Measurements from ENCODE around the gene DTD2. TPM values are rescaled to one million over a fixed set of nuclear protein-coding genes. Genes with fewer than 3 reads are reported as not detected.

Gene DTD2
- total and polyA plus RNA-seq, 4 donors: 7.9 to 16.7 (median 10.7) TPM

DNA sequence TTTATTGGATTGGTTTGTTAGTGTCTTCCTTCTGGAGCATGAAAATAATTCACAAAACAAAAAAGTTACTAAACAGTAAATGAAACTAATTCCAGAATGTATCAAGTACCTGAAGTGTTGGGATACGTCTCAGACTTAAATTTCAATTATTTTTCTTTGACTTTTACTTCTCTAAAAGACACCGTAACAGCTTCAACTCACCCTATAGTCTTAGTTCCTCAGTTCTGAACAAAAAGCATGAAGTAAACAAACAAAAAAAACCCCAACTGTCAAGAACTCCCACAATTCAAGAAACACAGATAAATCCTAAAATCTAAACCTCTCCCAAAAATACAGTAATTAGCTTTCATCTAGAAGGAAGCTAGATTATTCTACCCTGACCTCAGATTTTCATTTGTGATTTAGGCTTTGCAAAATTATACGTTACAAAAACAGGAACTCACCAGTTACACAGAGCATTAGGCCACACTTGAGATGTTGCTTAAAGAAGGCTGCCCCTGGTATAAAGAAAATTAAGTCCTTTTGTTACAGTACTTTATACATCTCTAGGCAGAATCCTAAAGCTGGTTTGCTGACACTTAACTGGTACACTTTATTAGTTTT, 47.2 kb downstream of the DTD2 start:
- no peak for DNase-seq (ENCODE audit: low spot score)
- Histone ChIP-seq H3K27ac (ENCODE audit: low read depth in 1 of 2, low read length in 2 of 2) (no peak overlapping the region), H3K4me3 (ENCODE audit: low read depth in 1 of 3, low read length in 3 of 3) (no peak overlapping the region), H3K36me3 (ENCODE audit: control insufficient read depth in 4 of 4, insufficient read depth in 3 of 4, low read depth in 1 of 4, low read length in 3 of 4) (no peaks in the 10 kb centered on the region), H3K9me3 (ENCODE audit: control insufficient read depth in 4 of 4, low read length in 3 of 4) (no peaks in the 10 kb centered on the region), H3K27me3 (ENCODE audit: control insufficient read depth in 4 of 4, insufficient read depth in 4 of 4, low read length in 3 of 4) (no peaks in the 10 kb centered on the region), H3K4me1 (ENCODE audit: control insufficient read depth in 4 of 4, insufficient read depth in 4 of 4, low read length in 3 of 4) (peaks cover 0 to 5% (median 0%) of the 10 kb centered on the region in 4 donors), H3K9ac (ENCODE audit: low read depth in 1 of 2, low read length in 2 of 2) (no peak overlapping the region)
- WGBS: 84% methylated on average over 3 of the region's 3 CpGs
- TF ChIP-seq EGR1 (IDR thresholded peaks at IDR 0.05; ENCODE audit: low read depth in 2 of 2) (no peak), HNF4G (IDR thresholded peaks at IDR 0.05) (no peak), HNF4A (conservative IDR thresholded peaks at IDR 0.05) (no peak), SP1 (IDR thresholded peaks at IDR 0.05) (no peak), FOXA2 (IDR thresholded peaks at IDR 0.05) (no peak), YY1 (IDR thresholded peaks at IDR 0.05) (no peak), FOXA1 (IDR thresholded peaks at IDR 0.05) (no peak), RAD21 (IDR thresholded peaks at IDR 0.05) (no peak), GABPA (IDR thresholded peaks at IDR 0.05 in 1 of 2, conservative IDR thresholded peaks at IDR 0.05 in 1 of 2) (no peak), TAF1 (conservative IDR thresholded peaks at IDR 0.05) (no peak), RXRA (IDR thresholded peaks at IDR 0.05) (no peak), JUND (IDR thresholded peaks at IDR 0.05) (no peak), NR2F2 (IDR thresholded peaks at IDR 0.05) (no peak)
- TF ChIP-seq, protein P1, sequence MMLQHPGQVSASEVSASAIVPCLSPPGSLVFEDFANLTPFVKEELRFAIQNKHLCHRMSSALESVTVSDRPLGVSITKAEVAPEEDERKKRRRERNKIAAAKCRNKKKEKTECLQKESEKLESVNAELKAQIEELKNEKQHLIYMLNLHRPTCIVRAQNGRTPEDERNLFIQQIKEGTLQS (IDR thresholded peaks at IDR 0.05): no peak
- TF ChIP-seq, protein P2, sequence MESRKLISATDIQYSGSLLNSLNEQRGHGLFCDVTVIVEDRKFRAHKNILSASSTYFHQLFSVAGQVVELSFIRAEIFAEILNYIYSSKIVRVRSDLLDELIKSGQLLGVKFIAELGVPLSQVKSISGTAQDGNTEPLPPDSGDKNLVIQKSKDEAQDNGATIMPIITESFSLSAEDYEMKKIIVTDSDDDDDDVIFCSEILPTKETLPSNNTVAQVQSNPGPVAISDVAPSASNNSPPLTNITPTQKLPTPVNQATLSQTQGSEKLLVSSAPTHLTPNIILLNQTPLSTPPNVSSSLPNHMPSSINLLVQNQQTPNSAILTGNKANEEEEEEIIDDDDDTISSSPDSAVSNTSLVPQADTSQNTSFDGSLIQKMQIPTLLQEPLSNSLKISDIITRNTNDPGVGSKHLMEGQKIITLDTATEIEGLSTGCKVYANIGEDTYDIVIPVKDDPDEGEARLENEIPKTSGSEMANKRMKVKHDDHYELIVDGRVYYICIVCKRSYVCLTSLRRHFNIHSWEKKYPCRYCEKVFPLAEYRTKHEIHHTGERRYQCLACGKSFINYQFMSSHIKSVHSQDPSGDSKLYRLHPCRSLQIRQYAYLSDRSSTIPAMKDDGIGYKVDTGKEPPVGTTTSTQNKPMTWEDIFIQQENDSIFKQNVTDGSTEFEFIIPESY (IDR thresholded peaks at IDR 0.05): no peak
- TF ChIP-seq, protein P3, sequence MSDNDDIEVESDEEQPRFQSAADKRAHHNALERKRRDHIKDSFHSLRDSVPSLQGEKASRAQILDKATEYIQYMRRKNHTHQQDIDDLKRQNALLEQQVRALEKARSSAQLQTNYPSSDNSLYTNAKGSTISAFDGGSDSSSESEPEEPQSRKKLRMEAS (IDR thresholded peaks at IDR 0.05): no peak
- TF ChIP-seq, protein P4, sequence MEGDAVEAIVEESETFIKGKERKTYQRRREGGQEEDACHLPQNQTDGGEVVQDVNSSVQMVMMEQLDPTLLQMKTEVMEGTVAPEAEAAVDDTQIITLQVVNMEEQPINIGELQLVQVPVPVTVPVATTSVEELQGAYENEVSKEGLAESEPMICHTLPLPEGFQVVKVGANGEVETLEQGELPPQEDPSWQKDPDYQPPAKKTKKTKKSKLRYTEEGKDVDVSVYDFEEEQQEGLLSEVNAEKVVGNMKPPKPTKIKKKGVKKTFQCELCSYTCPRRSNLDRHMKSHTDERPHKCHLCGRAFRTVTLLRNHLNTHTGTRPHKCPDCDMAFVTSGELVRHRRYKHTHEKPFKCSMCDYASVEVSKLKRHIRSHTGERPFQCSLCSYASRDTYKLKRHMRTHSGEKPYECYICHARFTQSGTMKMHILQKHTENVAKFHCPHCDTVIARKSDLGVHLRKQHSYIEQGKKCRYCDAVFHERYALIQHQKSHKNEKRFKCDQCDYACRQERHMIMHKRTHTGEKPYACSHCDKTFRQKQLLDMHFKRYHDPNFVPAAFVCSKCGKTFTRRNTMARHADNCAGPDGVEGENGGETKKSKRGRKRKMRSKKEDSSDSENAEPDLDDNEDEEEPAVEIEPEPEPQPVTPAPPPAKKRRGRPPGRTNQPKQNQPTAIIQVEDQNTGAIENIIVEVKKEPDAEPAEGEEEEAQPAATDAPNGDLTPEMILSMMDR (IDR thresholded peaks at IDR 0.05; ENCODE audit: low read depth, low read length, missing input control): no peak
- TF ChIP-seq, protein P5, sequence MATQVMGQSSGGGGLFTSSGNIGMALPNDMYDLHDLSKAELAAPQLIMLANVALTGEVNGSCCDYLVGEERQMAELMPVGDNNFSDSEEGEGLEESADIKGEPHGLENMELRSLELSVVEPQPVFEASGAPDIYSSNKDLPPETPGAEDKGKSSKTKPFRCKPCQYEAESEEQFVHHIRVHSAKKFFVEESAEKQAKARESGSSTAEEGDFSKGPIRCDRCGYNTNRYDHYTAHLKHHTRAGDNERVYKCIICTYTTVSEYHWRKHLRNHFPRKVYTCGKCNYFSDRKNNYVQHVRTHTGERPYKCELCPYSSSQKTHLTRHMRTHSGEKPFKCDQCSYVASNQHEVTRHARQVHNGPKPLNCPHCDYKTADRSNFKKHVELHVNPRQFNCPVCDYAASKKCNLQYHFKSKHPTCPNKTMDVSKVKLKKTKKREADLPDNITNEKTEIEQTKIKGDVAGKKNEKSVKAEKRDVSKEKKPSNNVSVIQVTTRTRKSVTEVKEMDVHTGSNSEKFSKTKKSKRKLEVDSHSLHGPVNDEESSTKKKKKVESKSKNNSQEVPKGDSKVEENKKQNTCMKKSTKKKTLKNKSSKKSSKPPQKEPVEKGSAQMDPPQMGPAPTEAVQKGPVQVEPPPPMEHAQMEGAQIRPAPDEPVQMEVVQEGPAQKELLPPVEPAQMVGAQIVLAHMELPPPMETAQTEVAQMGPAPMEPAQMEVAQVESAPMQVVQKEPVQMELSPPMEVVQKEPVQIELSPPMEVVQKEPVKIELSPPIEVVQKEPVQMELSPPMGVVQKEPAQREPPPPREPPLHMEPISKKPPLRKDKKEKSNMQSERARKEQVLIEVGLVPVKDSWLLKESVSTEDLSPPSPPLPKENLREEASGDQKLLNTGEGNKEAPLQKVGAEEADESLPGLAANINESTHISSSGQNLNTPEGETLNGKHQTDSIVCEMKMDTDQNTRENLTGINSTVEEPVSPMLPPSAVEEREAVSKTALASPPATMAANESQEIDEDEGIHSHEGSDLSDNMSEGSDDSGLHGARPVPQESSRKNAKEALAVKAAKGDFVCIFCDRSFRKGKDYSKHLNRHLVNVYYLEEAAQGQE (IDR thresholded peaks at IDR 0.05): no peak

Measured in liver (tissue), 9 donors.